ENCODE measurements around the gene PAX6.
"Not testable (repeated sequence)": the region's sequence is repeated elsewhere in the genome, so short reads cannot be mapped to it uniquely, and the experiment has no call there.

The PAX6 gene

DNA sequence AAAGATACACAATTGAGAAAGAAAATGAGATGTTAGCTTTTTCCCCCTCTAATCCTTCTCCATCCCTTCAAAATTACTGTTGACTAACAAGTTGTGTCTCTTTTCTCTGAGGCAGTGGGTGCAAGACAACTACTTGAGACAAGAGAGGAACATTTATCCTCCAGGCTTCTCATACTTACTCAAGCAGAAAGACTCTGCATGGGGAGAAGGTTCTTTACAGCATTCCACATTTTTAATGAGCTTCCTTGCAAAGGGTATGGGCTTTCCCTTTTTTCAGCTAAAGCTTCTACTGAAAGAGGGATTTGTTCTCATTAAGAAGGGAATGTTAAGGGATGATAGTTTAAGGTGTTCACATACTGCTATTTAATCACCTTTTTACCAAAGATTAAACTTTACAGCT is 47.8 kb downstream of the PAX6 start:
- DNase-seq, result no peak

- DNase-seq, result no peak
Measured at GRCh38 chr11:31761636-31762035, 49.5 kb downstream of the PAX6 start.

GRCh38 chr11:31757260-31757835 is 53.8 kb downstream of the PAX6 start:
- no peak for DNase-seq

DNA sequence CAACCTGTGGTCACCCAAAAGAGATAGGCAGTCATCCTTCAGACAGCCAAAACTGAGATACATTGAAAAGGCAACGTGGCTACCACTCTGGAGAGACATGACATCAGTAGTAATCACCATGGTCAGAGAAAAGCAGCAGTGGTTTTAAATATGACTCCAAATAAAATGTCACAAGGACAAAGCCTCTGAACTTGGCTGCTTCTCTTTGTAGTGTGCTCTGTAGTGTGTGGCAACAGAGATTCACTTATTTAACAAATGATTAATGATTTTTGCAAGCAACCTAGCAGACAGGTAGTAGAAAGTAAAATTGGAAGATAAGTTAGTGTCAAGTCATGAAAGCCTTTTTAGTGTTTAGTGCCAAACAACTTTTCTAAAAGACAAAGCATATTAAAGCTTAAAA is 63.5 kb downstream of the PAX6 start:
- DNase-seq, result no peak

GRCh38 chr11:31740731-31741368 is 70.3 kb downstream of the PAX6 start:
- not testable (repeated sequence) for DNase-seq

- DNase-seq, result no peak
Measured at GRCh38 chr11:31740131-31740530, 71.0 kb downstream of the PAX6 start.
